HEK293T (cell line): Measurements from ENCODE around the gene SPATA13.

Experiments used
- CTCF ChIA-PET: fragments of 350-600 bp; formaldehyde crosslinking; extraction: SDS; loops from one replicate; lab custom pipeline; 2021; ENCODE audit warnings: antibody characterized with exemption, inconsistent platforms; lab: Yijun Ruan, JAX
- POLR2A ChIA-PET: fragments of 350-600 bp; formaldehyde crosslinking; extraction: SDS; loops from one replicate; lab custom pipeline; 2020; ENCODE audit warnings: antibody characterized with exemption, inconsistent platforms; lab: Yijun Ruan, JAX
- DNase-seq: peaks from one replicate; pipeline ENCODE4 v3.0.0; 2012; ENCODE audit warnings: mixed read lengths; ENCODE audit errors: extremely low spot score
- ARNT ChIP-seq: fragments of 450-650 bp; IDR thresholded peaks from 2 replicates; pipeline ENCODE4 v1.6.1; 2017; ENCODE audit warnings: mild to moderate bottlenecking
- BHLHE40 ChIP-seq: fragments of 450-650 bp; IDR thresholded peaks from 2 replicates; pipeline ENCODE4 v1.6.1; 2016; ENCODE audit warnings: mild to moderate bottlenecking, moderate library complexity, borderline replicate concordance
- CTBP1 ChIP-seq: fragments of 450-650 bp; IDR thresholded peaks from 2 replicates; pipeline ENCODE4 v1.6.1; 2016; ENCODE audit warnings: borderline replicate concordance
- ELF4 ChIP-seq: fragments of 450-650 bp; IDR thresholded peaks from 2 replicates; pipeline ENCODE4 v1.6.1; 2017; ENCODE audit warnings: antibody characterized with exemption
- FOXA1 ChIP-seq: fragments of 450-650 bp; IDR thresholded peaks from 2 replicates; pipeline ENCODE4 v1.6.1; 2016; ENCODE audit warnings: mild to moderate bottlenecking
- FOXK2 ChIP-seq: fragments of 450-650 bp; IDR thresholded peaks from 2 replicates; pipeline ENCODE4 v1.6.1; 2016; ENCODE audit warnings: mild to moderate bottlenecking
- FOXM1 ChIP-seq: fragments of 450-650 bp; IDR thresholded peaks from 2 replicates; pipeline ENCODE4 v1.6.1; 2017; ENCODE audit warnings: mild to moderate bottlenecking, borderline replicate concordance
- HDGF ChIP-seq: fragments of 450-650 bp; IDR thresholded peaks from 2 replicates; pipeline ENCODE4 v1.6.1; 2017; ENCODE audit warnings: antibody characterized with exemption, borderline replicate concordance
- L3MBTL2 ChIP-seq: fragments of 450-650 bp; conservative IDR thresholded peaks from 2 replicates; pipeline ENCODE4 v1.6.1; 2016; ENCODE audit warnings: mild to moderate bottlenecking
- LEF1 ChIP-seq: fragments of 450-650 bp; IDR thresholded peaks from 2 replicates; pipeline ENCODE4 v1.6.1; 2017; ENCODE audit warnings: mild to moderate bottlenecking, borderline replicate concordance
- NFRKB ChIP-seq: fragments of 450-650 bp; IDR thresholded peaks from 2 replicates; pipeline ENCODE4 v1.6.1; 2016; ENCODE audit warnings: mild to moderate bottlenecking, moderate library complexity
- SP1 ChIP-seq: fragments of 450-650 bp; IDR thresholded peaks from 2 replicates; pipeline ENCODE4 v1.6.1; 2017
- SUZ12 ChIP-seq: fragments of 450-650 bp; IDR thresholded peaks from 2 replicates; pipeline ENCODE4 v1.6.1; 2016; ENCODE audit warnings: mild to moderate bottlenecking
- TARDBP ChIP-seq: fragments of 450-650 bp; IDR thresholded peaks from 2 replicates; pipeline ENCODE4 v1.6.1; 2016
- ZNF384 ChIP-seq: fragments of 450-650 bp; IDR thresholded peaks from 2 replicates; pipeline ENCODE4 v1.6.1; 2016
- TF ChIP-seq, protein P1 (sequence below): fragments of 450-650 bp; IDR thresholded peaks from 2 replicates; pipeline ENCODE4 v1.6.1; 2016

The SPATA13 gene

DNA sequence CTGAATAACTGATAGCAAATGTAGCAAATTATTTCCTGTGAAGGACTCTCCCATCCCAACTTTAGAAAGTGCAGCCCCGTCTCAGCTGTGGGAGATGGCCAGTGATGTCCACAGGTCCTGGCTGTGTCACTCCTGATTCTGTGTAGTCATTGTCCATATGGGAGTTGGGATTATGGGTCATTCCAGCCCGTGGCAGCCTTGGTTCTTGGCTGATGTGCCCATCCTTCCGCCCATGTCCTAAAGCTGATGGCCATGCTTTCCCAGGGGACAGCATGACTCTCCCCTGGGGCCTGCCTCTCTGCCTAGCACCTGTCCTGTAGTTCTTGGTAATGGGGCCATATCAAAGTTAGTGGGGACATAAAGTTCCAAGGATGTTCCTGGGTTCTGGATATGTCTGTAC lies 104.9 kb downstream of the SPATA13 start:
- ChIA-PET POLR2A (no interaction called here), CTCF (no interaction called here)
- no peak for TF ChIP-seq FOXM1
- TF ChIP-seq, protein P1, sequence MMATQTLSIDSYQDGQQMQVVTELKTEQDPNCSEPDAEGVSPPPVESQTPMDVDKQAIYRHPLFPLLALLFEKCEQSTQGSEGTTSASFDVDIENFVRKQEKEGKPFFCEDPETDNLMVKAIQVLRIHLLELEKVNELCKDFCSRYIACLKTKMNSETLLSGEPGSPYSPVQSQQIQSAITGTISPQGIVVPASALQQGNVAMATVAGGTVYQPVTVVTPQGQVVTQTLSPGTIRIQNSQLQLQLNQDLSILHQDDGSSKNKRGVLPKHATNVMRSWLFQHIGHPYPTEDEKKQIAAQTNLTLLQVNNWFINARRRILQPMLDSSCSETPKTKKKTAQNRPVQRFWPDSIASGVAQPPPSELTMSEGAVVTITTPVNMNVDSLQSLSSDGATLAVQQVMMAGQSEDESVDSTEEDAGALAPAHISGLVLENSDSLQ = no peak
- no peak for TF ChIP-seq BHLHE40
- TF ChIP-seq HDGF = no peak
- no peak for TF ChIP-seq ELF4
- no peak for TF ChIP-seq CTBP1
- TF ChIP-seq ZNF384 = no peak
- TF ChIP-seq FOXK2 = no peak
- no peak for TF ChIP-seq FOXA1
- no peak for TF ChIP-seq L3MBTL2
- no peak for TF ChIP-seq SP1
- no peak for TF ChIP-seq SUZ12
- no peak for DNase-seq

DNA sequence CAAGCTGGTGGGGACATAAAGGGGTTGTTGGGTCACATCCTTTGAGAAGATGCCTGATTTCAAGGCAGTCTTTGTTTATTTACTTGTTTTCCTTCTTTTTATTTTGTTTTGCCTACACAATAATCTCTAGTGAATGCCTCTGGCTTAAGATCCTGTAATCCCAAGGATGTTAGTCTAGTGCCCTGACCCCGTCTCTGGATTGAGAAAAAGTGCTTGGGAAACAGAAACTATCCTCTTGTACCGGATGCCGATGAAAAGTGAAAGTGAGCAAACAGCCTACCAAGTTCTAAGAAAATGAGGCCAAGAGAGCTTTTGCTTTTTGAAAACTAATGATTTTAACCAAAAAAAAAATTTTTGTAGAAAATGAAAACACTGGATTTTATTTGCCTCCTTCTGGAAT lies 106.8 kb downstream of the SPATA13 start:
- POLR2A ChIA-PET = no interaction called here
- DNase-seq = no peak
- CTCF ChIA-PET = no interaction called here
- no peak for TF ChIP-seq FOXM1
- no peak for TF ChIP-seq CTBP1
- TF ChIP-seq HDGF = no peak
- TF ChIP-seq FOXK2 = no peak
- no peak for TF ChIP-seq FOXA1

DNA sequence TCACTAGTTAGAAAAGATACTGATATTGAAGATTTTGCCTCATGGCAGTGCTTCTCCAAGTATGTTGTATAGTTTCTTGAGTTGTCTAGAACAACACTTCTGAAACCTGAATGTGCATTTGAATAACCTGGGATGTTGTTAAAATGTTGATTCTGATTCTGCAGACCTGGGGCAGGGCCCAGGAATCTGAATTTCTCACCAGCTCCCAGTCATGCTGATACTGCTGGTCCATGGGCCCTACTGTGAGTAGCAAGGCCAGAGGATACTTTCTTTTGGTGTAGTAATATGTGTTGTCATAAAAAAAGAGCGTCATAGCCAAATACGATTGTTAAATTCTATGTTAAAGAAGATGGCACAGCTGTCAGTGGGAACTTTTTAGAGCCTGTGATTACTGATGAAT lies 107.3 kb downstream of the SPATA13 start:
- ChIA-PET POLR2A (no interaction called here), CTCF (no interaction called here)
- DNase-seq = no peak
- TF ChIP-seq SUZ12 = no peak

DNA sequence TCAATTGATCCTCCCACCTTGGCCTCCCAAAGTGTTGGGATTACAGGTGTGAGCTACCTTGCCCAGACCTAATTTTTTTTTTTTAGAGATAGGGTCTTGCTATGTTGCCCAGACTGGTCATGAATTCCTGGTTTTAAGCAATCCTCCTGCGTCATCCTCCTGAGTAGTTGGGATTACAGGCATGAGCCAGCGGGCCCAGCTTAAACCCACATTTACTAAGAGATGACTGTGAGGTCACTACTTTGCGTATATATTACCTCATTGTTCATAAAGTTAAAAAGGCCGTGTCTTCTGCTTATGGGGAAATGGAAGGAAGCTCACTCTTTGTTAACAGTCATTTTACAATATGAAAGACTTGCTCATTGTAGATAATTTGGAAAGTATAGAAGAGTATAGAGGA lies 109.3 kb downstream of the SPATA13 start:
- CTCF ChIA-PET = interaction anchor here (0.6 to 1.2 kb wide), 2 partner anchors 14 to 41 kb away, joined by 3 read pairs; no protein-coding TSS in a partner anchor
- POLR2A ChIA-PET = interaction anchor here (1.1 kb wide), 1 partner anchor 10 kb away, joined by 3 read pairs; no protein-coding TSS in a partner anchor
- no peak for DNase-seq
- TF ChIP-seq CTBP1 (no peak), BHLHE40 (no peak), NFRKB (no peak), LEF1 (no peak), SUZ12 (no peak), ZNF384 (no peak)

DNA sequence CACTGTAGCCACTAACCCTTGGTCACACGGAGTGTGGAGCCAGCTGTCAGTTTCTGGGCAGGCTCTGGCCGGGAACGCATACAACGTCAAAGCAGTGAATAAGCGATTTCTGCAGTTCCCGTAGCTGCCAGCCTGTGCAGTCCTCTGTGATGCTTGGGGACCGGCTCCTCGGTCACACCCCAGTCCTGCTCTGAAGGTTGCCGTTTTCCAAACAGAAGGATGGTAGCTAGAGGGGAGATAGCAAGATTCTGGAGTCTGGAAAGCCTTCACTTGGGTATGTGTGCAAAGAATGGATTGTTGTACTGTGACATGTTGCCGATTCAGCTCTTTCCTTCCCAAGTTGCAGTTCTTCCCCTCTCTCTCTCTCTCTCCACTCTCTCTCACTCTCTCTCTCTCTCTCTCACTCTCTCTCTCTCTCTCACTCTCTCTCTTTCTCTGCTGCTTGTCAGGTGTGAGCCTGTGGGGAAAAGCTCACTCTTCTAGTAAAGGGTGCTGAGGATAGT lies 110.2 kb downstream of the SPATA13 start:
- POLR2A ChIA-PET = interaction anchor here (1.1 kb wide), 1 partner anchor 11 kb away, joined by 3 read pairs; no protein-coding TSS in a partner anchor
- CTCF ChIA-PET = interaction anchor here (0.6 kb wide), 1 partner anchor 437 kb away, joined by 3 read pairs; no protein-coding TSS in a partner anchor
- TF ChIP-seq ARNT (no peak), NFRKB (no peak), TARDBP (no peak), HDGF (no peak), SP1 (no peak), CTBP1 (no peak), ZNF384 (no peak), FOXM1 (no peak), SUZ12 (no peak), FOXA1 (no peak), ELF4 (no peak), L3MBTL2 (no peak)
- TF ChIP-seq, protein P1 = no peak
- peak; percentile 42 for DNase-seq

DNA sequence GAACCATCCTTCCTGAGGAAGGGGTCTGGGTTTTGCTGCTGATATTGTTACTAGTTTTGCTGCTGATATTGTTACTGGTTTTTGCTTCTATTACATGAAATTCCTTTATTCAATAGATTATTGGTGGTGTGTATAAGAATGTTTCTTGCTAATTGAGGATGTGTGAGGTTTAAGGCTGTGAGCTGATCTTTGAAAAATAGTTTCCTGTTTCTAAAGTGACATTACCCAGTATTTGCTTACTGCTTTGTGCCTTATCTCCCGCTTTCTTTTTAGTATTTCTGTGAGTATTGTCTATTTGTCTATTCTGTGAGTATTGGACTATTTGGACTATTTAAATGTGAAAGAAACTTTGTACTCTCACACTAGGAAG lies 110.7 kb downstream of the SPATA13 start:
- CTCF ChIA-PET = no interaction called here
- POLR2A ChIA-PET = no interaction called here
- DNase-seq = no peak
- TF ChIP-seq HDGF (no peak), FOXK2 (no peak), CTBP1 (no peak), NFRKB (no peak), TARDBP (no peak), SP1 (no peak), BHLHE40 (no peak), ARNT (no peak), ELF4 (no peak), SUZ12 (no peak), L3MBTL2 (no peak), LEF1 (no peak), FOXM1 (no peak), ZNF384 (no peak)
- TF ChIP-seq, protein P1 = no peak
